ENCODE measurements around the gene SMOC2.

SMOC2 gene

DNA sequence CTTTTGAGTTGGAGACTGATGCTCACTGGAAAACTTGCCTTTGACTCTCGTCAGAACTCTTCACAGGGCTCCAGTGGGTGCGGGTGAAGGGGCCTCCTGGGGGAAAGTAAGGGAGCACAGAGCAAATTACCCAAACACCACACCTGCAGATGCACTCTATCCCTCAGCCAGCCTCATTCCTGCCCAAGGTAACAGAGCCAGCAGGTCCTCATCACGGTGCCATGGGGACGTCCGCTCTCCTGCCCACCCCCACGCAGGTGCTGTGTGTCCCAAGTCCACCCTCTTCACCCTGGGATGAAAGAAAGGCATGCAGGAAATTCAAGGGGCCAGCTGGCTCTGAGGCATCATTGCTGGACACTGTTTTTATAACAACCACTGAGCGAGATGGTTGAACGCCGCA lies 269.0 kb downstream of the SMOC2 start:
- no peaks in the 10 kb centered on the region for H3K4me1 ChIP-seq (ENCODE audit: control insufficient read depth, insufficient read depth, low read length)
- no peaks in the 10 kb centered on the region for H3K27me3 ChIP-seq (ENCODE audit: control insufficient read depth, insufficient read depth, low read length)
- no peak overlapping the region for H3K9ac ChIP-seq (ENCODE audit: low read depth, low read length)
- peaks cover 11% of the 10 kb centered on the region for H3K9me3 ChIP-seq (ENCODE audit: control insufficient read depth, insufficient read depth, low read length)
- H3K4me3 ChIP-seq (ENCODE audit: low read depth, low read length) = no peak overlapping the region
- H3K36me3 ChIP-seq (ENCODE audit: control insufficient read depth, insufficient read depth, low read length) = peaks cover 2% of the 10 kb centered on the region

GRCh38 chr6:168711049-168711640 lies 270.2 kb downstream of the SMOC2 start:
- Histone ChIP-seq H3K4me3 (ENCODE audit: low read depth, low read length) (no peak overlapping the region), H3K36me3 (ENCODE audit: control insufficient read depth, insufficient read depth, low read length) (peaks cover 2% of the 10 kb centered on the region), H3K4me1 (ENCODE audit: control insufficient read depth, insufficient read depth, low read length) (no peaks in the 10 kb centered on the region), H3K27me3 (ENCODE audit: control insufficient read depth, insufficient read depth, low read length) (no peaks in the 10 kb centered on the region), H3K9me3 (ENCODE audit: control insufficient read depth, insufficient read depth, low read length) (peaks cover 11% of the 10 kb centered on the region), H3K9ac (ENCODE audit: low read depth, low read length) (no peak overlapping the region)

- H3K36me3 ChIP-seq (ENCODE audit: control insufficient read depth, insufficient read depth, low read length) = peaks cover 2% of the 10 kb centered on the region
- no peaks in the 10 kb centered on the region for H3K27me3 ChIP-seq (ENCODE audit: control insufficient read depth, insufficient read depth, low read length)
- H3K9ac ChIP-seq (ENCODE audit: low read depth, low read length) = no peak overlapping the region
- no peaks in the 10 kb centered on the region for H3K4me1 ChIP-seq (ENCODE audit: control insufficient read depth, insufficient read depth, low read length)
- H3K4me3 ChIP-seq (ENCODE audit: low read depth, low read length) = no peak overlapping the region
- peaks cover 11% of the 10 kb centered on the region for H3K9me3 ChIP-seq (ENCODE audit: control insufficient read depth, insufficient read depth, low read length)
These were observed 270.8 kb downstream of the SMOC2 start for GRCh38 chr6:168711666-168712300.

GRCh38 chr6:168712993-168713392 lies 272.0 kb downstream of the SMOC2 start:
- Histone ChIP-seq H3K36me3 (ENCODE audit: control insufficient read depth, insufficient read depth, low read length) (peaks cover 2% of the 10 kb centered on the region), H3K27me3 (ENCODE audit: control insufficient read depth, insufficient read depth, low read length) (no peaks in the 10 kb centered on the region), H3K9ac (ENCODE audit: low read depth, low read length) (no peak overlapping the region), H3K9me3 (ENCODE audit: control insufficient read depth, insufficient read depth, low read length) (peaks cover 11% of the 10 kb centered on the region), H3K4me3 (ENCODE audit: low read depth, low read length) (no peak overlapping the region), H3K4me1 (ENCODE audit: control insufficient read depth, insufficient read depth, low read length) (no peaks in the 10 kb centered on the region)

GRCh38 chr6:168713839-168714238 lies 272.9 kb downstream of the SMOC2 start:
- H3K4me1 ChIP-seq (ENCODE audit: control insufficient read depth, insufficient read depth, low read length) = no peaks in the 10 kb centered on the region
- H3K4me3 ChIP-seq (ENCODE audit: low read depth, low read length) = no peak overlapping the region
- H3K36me3 ChIP-seq (ENCODE audit: control insufficient read depth, insufficient read depth, low read length) = peaks cover 2% of the 10 kb centered on the region
- peaks cover 11% of the 10 kb centered on the region for H3K9me3 ChIP-seq (ENCODE audit: control insufficient read depth, insufficient read depth, low read length)
- no peak overlapping the region for H3K9ac ChIP-seq (ENCODE audit: low read depth, low read length)
- H3K27me3 ChIP-seq (ENCODE audit: control insufficient read depth, insufficient read depth, low read length) = no peaks in the 10 kb centered on the region

- Histone ChIP-seq H3K4me1 (ENCODE audit: control insufficient read depth, insufficient read depth, low read length) (no peaks in the 10 kb centered on the region), H3K9ac (ENCODE audit: low read depth, low read length) (no peak overlapping the region), H3K4me3 (ENCODE audit: low read depth, low read length) (no peak overlapping the region), H3K27me3 (ENCODE audit: control insufficient read depth, insufficient read depth, low read length) (no peaks in the 10 kb centered on the region), H3K9me3 (ENCODE audit: control insufficient read depth, insufficient read depth, low read length) (peaks cover 11% of the 10 kb centered on the region), H3K36me3 (ENCODE audit: control insufficient read depth, insufficient read depth, low read length) (peaks cover 2% of the 10 kb centered on the region)
These were observed 273.7 kb downstream of the SMOC2 start for GRCh38 chr6:168714547-168715260.

- no peak overlapping the region for H3K4me3 ChIP-seq (ENCODE audit: low read depth, low read length)
- no peaks in the 10 kb centered on the region for H3K27me3 ChIP-seq (ENCODE audit: control insufficient read depth, insufficient read depth, low read length)
- peaks cover 2% of the 10 kb centered on the region for H3K36me3 ChIP-seq (ENCODE audit: control insufficient read depth, insufficient read depth, low read length)
- no peak overlapping the region for H3K9ac ChIP-seq (ENCODE audit: low read depth, low read length)
- H3K4me1 ChIP-seq (ENCODE audit: control insufficient read depth, insufficient read depth, low read length) = no peaks in the 10 kb centered on the region
- H3K9me3 ChIP-seq (ENCODE audit: control insufficient read depth, insufficient read depth, low read length) = peaks cover 11% of the 10 kb centered on the region
These were observed 274.9 kb downstream of the SMOC2 start for GRCh38 chr6:168715643-168716481.

- Histone ChIP-seq H3K9me3 (ENCODE audit: control insufficient read depth, insufficient read depth, low read length) (peaks cover 11% of the 10 kb centered on the region), H3K27me3 (ENCODE audit: control insufficient read depth, insufficient read depth, low read length) (no peaks in the 10 kb centered on the region), H3K4me1 (ENCODE audit: control insufficient read depth, insufficient read depth, low read length) (no peaks in the 10 kb centered on the region), H3K9ac (ENCODE audit: low read depth, low read length) (no peak overlapping the region), H3K36me3 (ENCODE audit: control insufficient read depth, insufficient read depth, low read length) (peaks cover 2% of the 10 kb centered on the region), H3K4me3 (ENCODE audit: low read depth, low read length) (no peak overlapping the region)
These were observed 275.6 kb downstream of the SMOC2 start for GRCh38 chr6:168716581-168716980.

GRCh38 chr6:168717491-168717890 lies 276.5 kb downstream of the SMOC2 start:
- peaks cover 13% of the 10 kb centered on the region for H3K9me3 ChIP-seq (ENCODE audit: control insufficient read depth, insufficient read depth, low read length)
- H3K9ac ChIP-seq (ENCODE audit: low read depth, low read length) = no peak overlapping the region
- no peaks in the 10 kb centered on the region for H3K27me3 ChIP-seq (ENCODE audit: control insufficient read depth, insufficient read depth, low read length)
- H3K36me3 ChIP-seq (ENCODE audit: control insufficient read depth, insufficient read depth, low read length) = peaks cover 2% of the 10 kb centered on the region
- no peak overlapping the region for H3K4me3 ChIP-seq (ENCODE audit: low read depth, low read length)
- H3K4me1 ChIP-seq (ENCODE audit: control insufficient read depth, insufficient read depth, low read length) = no peaks in the 10 kb centered on the region

All from iPS-15b (cell line).